ENCODE results near the gene MYCN. TPM values are rescaled to one million over a fixed set of nuclear protein-coding genes. Genes with fewer than 3 reads are reported as not detected.

The MYCN gene
- total and polyA plus RNA-seq, 2 of the 13 experiments (the other 11 are each of a cell fraction or from before 2014, with no cell fraction given) = not detected

- intact Hi-C loops (cut with micrococcal nuclease; ENCODE audit: unreplicated experiment) = no loop called here
- CTCF ChIA-PET (ENCODE audit: low intra/inter-chr PET ratio, low total read pairs) = no interaction called here
Observed at GRCh38 chr2:15916336-15916735, 24.0 kb upstream of the MYCN start.

More at GRCh38 chr2:15916336-15916735, 24.0 kb upstream of the MYCN start:
- Histone ChIP-seq H3K9me3 (ENCODE audit: low read length) (no peaks in the 10 kb centered on the region), H3K36me3 (replicated peaks in 1 of 2; ENCODE audit: control insufficient read depth in 1 of 2, insufficient read depth in 2 of 2, low read length in 2 of 2) (no peaks in the 10 kb centered on the region), H3K27ac (ENCODE audit: extremely low read length, insufficient read depth, low read length) (no peak overlapping the region), H3K4me2 (ENCODE audit: low read depth, low read length) (no peak overlapping the region), H3K4me3 (replicated peaks in 1 of 3; ENCODE audit: insufficient read depth in 1 of 3, low read depth in 2 of 3, low read length in 3 of 3) (no peak overlapping the region), H3K27me3 (ENCODE audit: control insufficient read depth in 1 of 2, insufficient read depth in 2 of 2, low read length in 2 of 2) (no peaks in the 10 kb centered on the region; a peak in 2 of 5 replicates), H3K79me2 (ENCODE audit: insufficient read depth, low read length) (no peaks in the 10 kb centered on the region), H2AFZ (ENCODE audit: low read length) (no peak overlapping the region), H3K4me1 (ENCODE audit: insufficient read depth, low read length) (peaks cover 11% of the 10 kb centered on the region; the same call in 1 of the 2 replicates), H4K20me1 (ENCODE audit: insufficient read depth, low read length) (no peaks in the 10 kb centered on the region), H3K9ac (ENCODE audit: insufficient read depth, low read depth, low read length) (no peak overlapping the region)
- no peak for DNase-seq (ENCODE audit: low spot score)
- POLR2A ChIA-PET = no interaction called here
- BruUV-seq (replicated peaks) = no TSS peak
- no peak for ATAC-seq
- WGBS (ENCODE audit: low lambda C conversion rate) = 63% methylated on average over 4 of the region's 4 CpGs
- no peak for FAIRE-seq
- no peak for TF ChIP-seq ZFY (CRISPR knock-in tag; IDR thresholded peaks at IDR 0.05)
- TF ChIP-seq ZBTB25 (CRISPR knock-in tag; IDR thresholded peaks at IDR 0.05) = no peak
- no peak for TF ChIP-seq NFYB (CRISPR knock-in tag; IDR thresholded peaks at IDR 0.05)
- no peak for TF ChIP-seq ZNF280B (CRISPR knock-in tag; IDR thresholded peaks at IDR 0.05; ENCODE audit: borderline replicate concordance)
- TF ChIP-seq THAP7 (CRISPR knock-in tag; IDR thresholded peaks at IDR 0.05) = no peak
- no peak for TF ChIP-seq CC2D1A (CRISPR knock-in tag; IDR thresholded peaks at IDR 0.05)
- no peak for TF ChIP-seq BRD4 (CRISPR knock-in tag; IDR thresholded peaks at IDR 0.05)
- TF ChIP-seq IKZF1 (IDR thresholded peaks at IDR 0.05) = no peak
- no peak for TF ChIP-seq ZNF234 (CRISPR knock-in tag; conservative IDR thresholded peaks at IDR 0.05)
- no peak for TF ChIP-seq AGO1 (IDR thresholded peaks at IDR 0.05; ENCODE audit: low read depth, low read length, poor library complexity, severe bottlenecking)
- TF ChIP-seq PHB2 (IDR thresholded peaks at IDR 0.05; ENCODE audit: partially characterized antibody) = no peak
- TF ChIP-seq ZNF160 (CRISPR knock-in tag; IDR thresholded peaks at IDR 0.05) = no peak
- in situ Hi-C loops (cut with HindIII; ENCODE audit: extremely low pct_ligation_motif_present, low pct_unique_long_range_greater_than_20kb) = no loop called here

Data from HepG2 (cell line).